Panc1 (cell line): Measurements from ENCODE around the gene KAT5.

Source experiments
- CTCF ChIP-seq: fragments of 450-650 bp; IDR thresholded peaks from 2 replicates; pipeline ENCODE4 v1.5.1; 2017; ENCODE audit warnings: mild to moderate bottlenecking
- POLR2AphosphoS5 ChIP-seq: IDR thresholded peaks from 2 replicates; pipeline ENCODE4 v1.6.1; 2012; ENCODE audit warnings: mild to moderate bottlenecking, low read depth, low read length, moderate library complexity

GRCh38 chr11:65727865-65728264, 15.8 kb downstream of the KAT5 start:
- TF ChIP-seq CTCF = no peak
- TF ChIP-seq POLR2AphosphoS5 = no peak
